ENCODE data around the gene FFAR2.

FFAR2 gene

GRCh38 chr19:35498984-35499527, 51.0 kb downstream of the FFAR2 start:
- no peak overlapping the region for H3K4me3 ChIP-seq (ENCODE audit: low read length)
- no peak for DNase-seq (ENCODE audit: low read depth)
- TF ChIP-seq CTCF (conservative IDR thresholded peaks at IDR 0.05; ENCODE audit: low read length) = no peak

DNA sequence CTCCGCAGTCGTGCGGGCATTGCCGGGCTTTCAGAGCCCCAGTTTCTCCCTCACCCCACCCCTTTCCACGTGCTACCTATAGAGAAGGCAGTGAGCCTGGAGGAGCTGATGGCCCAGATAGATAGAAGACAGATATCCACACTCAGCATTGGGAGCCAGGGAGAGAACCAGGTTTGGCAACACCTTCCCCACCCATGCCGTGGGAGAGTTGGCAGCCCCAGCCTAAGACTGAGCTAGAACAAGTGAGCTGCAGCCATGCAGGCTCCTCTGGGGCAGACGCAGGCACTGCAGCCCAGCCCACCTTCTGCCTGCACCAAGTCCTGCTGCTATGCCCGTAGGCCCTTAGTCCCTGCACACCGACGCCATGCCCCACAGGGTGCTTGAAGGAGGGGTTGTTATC, 52.6 kb downstream of the FFAR2 start:
- no peak for TF ChIP-seq CTCF (conservative IDR thresholded peaks at IDR 0.05; ENCODE audit: low read length)
- DNase-seq (ENCODE audit: low read depth) = no peak
- no peak overlapping the region for H3K4me3 ChIP-seq (ENCODE audit: low read length)
